GM12878 (cell line): ENCODE measurements around the gene CARMIL3. TPM values are rescaled to one million over a fixed set of nuclear protein-coding genes. Genes with fewer than 3 reads are reported as not detected.

ENCODE experiments used
- ATAC-seq: fragments of 200-7000 bp; cut with Tn5 transposase; 3 replicates; pipeline ENCODE4 v1.9.1; 2020; ENCODE audit warnings: mild to moderate bottlenecking, moderate library complexity
- BruUV-seq: library from RNA; stranded (reverse); fragments of 400-500 nt; replicated peaks from 2 replicates; lab custom pipeline; 2021; lab: Mats Ljungman, UMichigan
- CTCF ChIA-PET: fragments of 300-600 bp; sonication (Branson Sonifier 250); formaldehyde crosslinking; extraction: SDS; loops from one replicate; lab custom pipeline; 2021; ENCODE audit warnings: inconsistent platforms; lab: Yijun Ruan, JAX
- POLR2A ChIA-PET: fragments of 350-600 bp; formaldehyde crosslinking; extraction: SDS; loops from one replicate; lab custom pipeline; 2021; ENCODE audit warnings: inconsistent platforms; lab: Charles Lee
- RAD21 ChIA-PET: fragments of 300-600 bp; sonication (Branson Sonifier 250); formaldehyde crosslinking; loops from one replicate; lab custom pipeline; 2023; ENCODE audit warnings: antibody characterized with exemption; ENCODE audit not compliant: unreplicated experiment; lab: Charles Lee
- SMC1A ChIA-PET: fragments of 300-600 bp; sonication (Branson Sonifier 250); formaldehyde crosslinking; loops from one replicate; lab custom pipeline; 2023; ENCODE audit not compliant: unreplicated experiment, uncharacterized antibody; lab: Charles Lee
- DNase-seq: peaks from one replicate; pipeline ENCODE4 v3.0.0-alpha.2; 2011; ENCODE audit warnings: low read depth, low spot score
- FAIRE-seq: peaks from 3 replicates; lab custom pipeline; 2011; peaks lifted over from hg19 to GRCh38; lab: Jason Lieb, UNC
- H2AFZ ChIP-seq: 2 replicates; pipeline ENCODE4 v1.6.0; 2011; ENCODE audit warnings: low read depth, low read length, control low read depth; ENCODE audit not compliant: control insufficient read depth
- H3K27ac ChIP-seq: 2 replicates; pipeline ENCODE4 v1.5.1; 2011; ENCODE audit warnings: control low read depth; ENCODE audit not compliant: control insufficient read depth, insufficient read depth
- H3K27me3 ChIP-seq, 2 experiments: replicated peaks in 1 of 2; 2 replicates each; pipeline versions ENCODE4 v1.6.0 to v1.6.1; 2011; ENCODE audit warnings: low read length in 1 of 2; ENCODE audit not compliant: control insufficient read depth in 2 of 2, insufficient read depth in 2 of 2
- H3K36me3 ChIP-seq, 2 experiments: 2 replicates each; pipeline ENCODE4 v1.5.1; 2011; ENCODE audit warnings: low read length in 1 of 2; ENCODE audit not compliant: control insufficient read depth in 2 of 2, insufficient read depth in 2 of 2
- H3K4me1 ChIP-seq: 2 replicates; pipeline ENCODE4 v1.6.1; 2011; ENCODE audit warnings: mild to moderate bottlenecking, low read length, moderate library complexity, mixed read lengths; ENCODE audit not compliant: control insufficient read depth, insufficient read depth
- H3K4me2 ChIP-seq: 2 replicates; pipeline ENCODE4 v1.6.0; 2011; ENCODE audit warnings: control low read depth; ENCODE audit not compliant: control insufficient read depth, insufficient read depth
- H3K4me3 ChIP-seq: fragments of 200-600 bp; sonication (generic); 2 replicates; pipeline ENCODE4 v1.5.1; 2016
- H3K79me2 ChIP-seq: 2 replicates; pipeline ENCODE4 v1.6.0; 2011; ENCODE audit warnings: low read length; ENCODE audit not compliant: control insufficient read depth, insufficient read depth
- H3K9ac ChIP-seq: 2 replicates; pipeline ENCODE4 v1.8.0; 2011; ENCODE audit warnings: low read length, control low read depth, mixed read lengths; ENCODE audit not compliant: control insufficient read depth, insufficient read depth
- H3K9me3 ChIP-seq: replicated peaks from 3 replicates; pipeline ENCODE4 v1.5.1; 2011; ENCODE audit warnings: mild to moderate bottlenecking, low read length; ENCODE audit not compliant: control insufficient read depth, insufficient read depth
- H4K20me1 ChIP-seq: 2 replicates; pipeline ENCODE4 v1.6.0; 2011; ENCODE audit not compliant: control insufficient read depth, insufficient read depth
- E2F8 ChIP-seq: fragments of 450-650 bp; IDR thresholded peaks from 2 replicates; pipeline ENCODE4 v1.6.1; 2018; ENCODE audit warnings: mild to moderate bottlenecking, low read depth, moderate library complexity; ENCODE audit not compliant: partially characterized antibody
- IRF3 ChIP-seq: fragments of 450-650 bp; IDR thresholded peaks from 2 replicates; pipeline ENCODE4 v1.6.1; 2014; ENCODE audit warnings: mild to moderate bottlenecking
- IRF4 ChIP-seq: IDR thresholded peaks from 2 replicates; pipeline ENCODE4 v1.6.1; 2011; ENCODE audit warnings: low read depth, low read length
- MYB ChIP-seq: fragments of 150-350 bp; IDR thresholded peaks from 2 replicates; pipeline ENCODE4 v1.6.1; 2014; ENCODE audit warnings: mild to moderate bottlenecking, low read depth, low read length, borderline replicate concordance
- SREBF1 ChIP-seq: IDR thresholded peaks from 2 replicates; pipeline ENCODE4 v1.6.1; 2012; ENCODE audit warnings: mild to moderate bottlenecking, low read length
- ZBTB40 ChIP-seq: fragments of 450-650 bp; IDR thresholded peaks from 2 replicates; pipeline ENCODE4 v1.6.1; 2016; ENCODE audit warnings: mild to moderate bottlenecking, moderate library complexity, borderline replicate concordance
- WGBS: methylation state at CpG from one replicate; pipeline ENCODE4 v1.1.6; 2016; ENCODE audit warnings: low lambda C conversion rate; ENCODE audit not compliant: insufficient replicate concordance, insufficient coverage; ENCODE audit errors: missing lambda C conversion rate; 5-methylcytosine and 5-hydroxymethylcytosine counted together
- in situ Hi-C: fragments of 300-500 bp; cut with MboI; formaldehyde crosslinking; loops from 9 replicates; pipeline ENCODE4 v1.14.3; 2018; ENCODE audit warnings: mixed read lengths
- intact Hi-C: fragments of 100-400 bp; cut with micrococcal nuclease; formaldehyde crosslinking; loops from one replicate; pipeline ENCODE4 v1.14.2; 2022; ENCODE audit not compliant: unreplicated experiment
- polyA plus RNA-seq, 11 experiments: library from polyadenylated mRNA; depleted of rRNA in 4 of 11; unstranded in 6 of 11; stranded (reverse) in 5 of 11; fragments of >200 nt; fragmentation: Nextera tagmentation in 4 of 11; fragmentation: Illumina TruSeq in 1 of 11; extraction: Ambion mirVana in 4 of 11; extraction: Trizol in 1 of 11; gene quantifications; 1 replicate in 1 of 11; 2 replicates in 10 of 11; pipeline versions ENCODE4 v1.2.1 to v1.2.3, GENCODE V29; 2011 to 2016; ENCODE audit warnings: inconsistent platforms in 2 of 11, missing spikeins in 2 of 11, low read depth in 1 of 11
- total RNA-seq, 4 experiments: library from RNA; depleted of rRNA in 3 of 4; stranded (reverse); fragments of >200 nt in 3 of 4; fragmentation: Illumina TruSeq in 1 of 4; extraction: Trizol in 1 of 4; gene quantifications; 2 replicates each; pipeline versions ENCODE4 v1.2.1 to v1.2.3, GENCODE V29; 2013 to 2021

The CARMIL3 gene
- total and polyA plus RNA-seq, 10 of the 15 experiments (the other 5 are each of a cell fraction or from before 2014, with no cell fraction given): 0.09 to 0.32 (median 0.25) TPM; not detected in 3

GRCh38 chr14:24076302-24076601 is 24.4 kb downstream of the CARMIL3 start:
- Histone ChIP-seq H3K4me3 (no peak overlapping the region), H3K27ac (no peak overlapping the region), H3K4me1 (peaks cover 25% of the 10 kb centered on the region), H3K4me2 (no peak overlapping the region), H3K79me2 (no peaks in the 10 kb centered on the region), H2AFZ (no peak overlapping the region), H3K36me3 (no peaks in the 10 kb centered on the region), H3K27me3 (no peaks in the 10 kb centered on the region), H3K9ac (no peak overlapping the region), H4K20me1 (no peaks in the 10 kb centered on the region), H3K9me3 (no peaks in the 10 kb centered on the region)
- BruUV-seq: no TSS peak
- ATAC-seq (no peak), FAIRE-seq (no peak), DNase-seq (no peak)
- CTCF ChIA-PET: interaction anchor here (0.9 to 6.1 kb wide), 4 partner anchors 14 to 32 kb away, joined by 6 to 33 read pairs (median 7); no protein-coding TSS in a partner anchor
- SMC1A ChIA-PET: interaction anchor here (0.7 kb wide), 1 partner anchor 163 kb away, joined by 3 read pairs; no protein-coding TSS in a partner anchor
- in situ Hi-C loops (no loop called here), intact Hi-C loops (no loop called here)
- RAD21 ChIA-PET: interaction anchor here (1.0 to 1.3 kb wide), 3 partner anchors 9 to 18 kb away, joined by 3 to 5 read pairs (median 4); partner anchors contain the start of gene PCK2
- POLR2A ChIA-PET: interaction anchor here (0.8 to 2.0 kb wide), 2 partner anchors 12 to 16 kb away, joined by 3 to 4 read pairs; no protein-coding TSS in a partner anchor
- 90% methylated on average over 6 of the region's 10 CpGs for WGBS
- TF ChIP-seq MYB (no peak), IRF3 (no peak), IRF4 (no peak), SREBF1 (no peak), E2F8 (no peak), ZBTB40 (no peak)
